Measurements from ENCODE around the gene NXPH1. TPM values are rescaled to one million over a fixed set of nuclear protein-coding genes. Genes with fewer than 3 reads are reported as not detected.

NXPH1 gene
- total and polyA plus RNA-seq, 3 experiments from 2014 or later: not detected

- Mint-ChIP-seq H3K4me1 (peaks cover 0 to 5% (median 4%) of the 10 kb centered on the region in 3 donors), H3K9me3 (peaks cover 0 to 2% (median 0%) of the 10 kb centered on the region in 5 donors), H3K36me3 (no peaks in the 10 kb centered on the region), H3K4me3 (no peak overlapping the region), H3K27ac (peak overlapping the region in 2 of 8 donors; percentile 16 to 68), H3K27me3 (peaks cover 7 to 46% of the 10 kb centered on the region in 2 donors)
- ChIA-PET CTCF (no interaction called here), POLR2A (no interaction called here)
- DNase-seq: no peak
- no peak overlapping the region for H3K27ac ChIP-seq (ENCODE audit: low read depth, low read length)
- H3K4me1 ChIP-seq (ENCODE audit: insufficient read depth, low read length): no peaks in the 10 kb centered on the region
- no peaks in the 10 kb centered on the region for H3K27me3 ChIP-seq (ENCODE audit: insufficient read depth, low read length, poor library complexity, severe bottlenecking)
- H3K36me3 ChIP-seq (ENCODE audit: insufficient read depth, low read length): no peaks in the 10 kb centered on the region
- no peak overlapping the region for H3K4me3 ChIP-seq (ENCODE audit: low read length)
- H3K9me3 ChIP-seq (ENCODE audit: low read length): no peaks in the 10 kb centered on the region
Observed at GRCh38 chr7:8391353-8392062, 41.9 kb upstream of the NXPH1 start.

- H3K4me1 Mint-ChIP-seq: peaks cover 0 to 4% (median 0%) of the 10 kb centered on the region in 3 donors
- H3K36me3 Mint-ChIP-seq: no peaks in the 10 kb centered on the region
- CTCF ChIA-PET: no interaction called here
Observed at GRCh38 chr7:8396294-8396693, 37.1 kb upstream of the NXPH1 start.

GRCh38 chr7:8408871-8409270, 24.5 kb upstream of the NXPH1 start:
- Histone ChIP-seq H3K27ac (ENCODE audit: low read depth, low read length) (no peak overlapping the region), H3K4me3 (ENCODE audit: low read length) (no peak overlapping the region), H3K27me3 (ENCODE audit: insufficient read depth, low read length, poor library complexity, severe bottlenecking) (no peaks in the 10 kb centered on the region), H3K9me3 (ENCODE audit: low read length) (no peaks in the 10 kb centered on the region), H3K36me3 (ENCODE audit: insufficient read depth, low read length) (no peaks in the 10 kb centered on the region), H3K4me1 (ENCODE audit: insufficient read depth, low read length) (no peaks in the 10 kb centered on the region)
- peaks cover 3 to 39% of the 10 kb centered on the region in 2 donors for H3K27me3 Mint-ChIP-seq
- DNase-seq: no peak
- H3K4me3 Mint-ChIP-seq: no peak overlapping the region
- H3K27ac Mint-ChIP-seq: no peak overlapping the region
- H3K9me3 Mint-ChIP-seq: no peaks in the 10 kb centered on the region
- CTCF ChIA-PET: no interaction called here
- no peaks in the 10 kb centered on the region for H3K4me1 Mint-ChIP-seq
- POLR2A ChIA-PET: no interaction called here
- no peaks in the 10 kb centered on the region for H3K36me3 Mint-ChIP-seq

More at GRCh38 chr7:8396294-8396693, 37.1 kb upstream of the NXPH1 start:
- peaks cover 0 to 3% (median 0%) of the 10 kb centered on the region in 5 donors for H3K9me3 Mint-ChIP-seq
- Histone ChIP-seq H3K9me3 (ENCODE audit: low read length) (no peaks in the 10 kb centered on the region), H3K4me3 (ENCODE audit: low read length) (no peak overlapping the region), H3K27me3 (ENCODE audit: insufficient read depth, low read length, poor library complexity, severe bottlenecking) (no peaks in the 10 kb centered on the region), H3K27ac (ENCODE audit: low read depth, low read length) (no peak overlapping the region), H3K4me1 (ENCODE audit: insufficient read depth, low read length) (no peaks in the 10 kb centered on the region), H3K36me3 (ENCODE audit: insufficient read depth, low read length) (no peaks in the 10 kb centered on the region)
- POLR2A ChIA-PET: no interaction called here
- no peak overlapping the region for H3K4me3 Mint-ChIP-seq
- no peak overlapping the region for H3K27ac Mint-ChIP-seq
- peaks cover 9 to 40% of the 10 kb centered on the region in 2 donors for H3K27me3 Mint-ChIP-seq
- no peak for DNase-seq

GRCh38 chr7:8411103-8411502, 22.3 kb upstream of the NXPH1 start:
- Mint-ChIP-seq H3K4me3 (no peak overlapping the region), H3K36me3 (no peaks in the 10 kb centered on the region), H3K27ac (no peak overlapping the region), H3K4me1 (no peaks in the 10 kb centered on the region), H3K27me3 (peaks cover 3 to 35% of the 10 kb centered on the region in 2 donors), H3K9me3 (no peaks in the 10 kb centered on the region)
- Histone ChIP-seq H3K27ac (ENCODE audit: low read depth, low read length) (no peak overlapping the region), H3K27me3 (ENCODE audit: insufficient read depth, low read length, poor library complexity, severe bottlenecking) (no peaks in the 10 kb centered on the region), H3K36me3 (ENCODE audit: insufficient read depth, low read length) (no peaks in the 10 kb centered on the region), H3K4me3 (ENCODE audit: low read length) (no peak overlapping the region), H3K4me1 (ENCODE audit: insufficient read depth, low read length) (no peaks in the 10 kb centered on the region), H3K9me3 (ENCODE audit: low read length) (no peaks in the 10 kb centered on the region)
- ChIA-PET POLR2A (no interaction called here), CTCF (no interaction called here)
- no peak for DNase-seq

- Histone ChIP-seq H3K4me1 (ENCODE audit: insufficient read depth, low read length) (no peaks in the 10 kb centered on the region), H3K27ac (ENCODE audit: low read depth, low read length) (no peak overlapping the region), H3K27me3 (ENCODE audit: insufficient read depth, low read length, poor library complexity, severe bottlenecking) (no peaks in the 10 kb centered on the region), H3K4me3 (ENCODE audit: low read length) (no peak overlapping the region), H3K9me3 (ENCODE audit: low read length) (no peaks in the 10 kb centered on the region), H3K36me3 (ENCODE audit: insufficient read depth, low read length) (no peaks in the 10 kb centered on the region)
- Mint-ChIP-seq H3K4me1 (no peaks in the 10 kb centered on the region), H3K27ac (no peak overlapping the region), H3K36me3 (no peaks in the 10 kb centered on the region), H3K27me3 (peaks cover 3 to 24% of the 10 kb centered on the region in 2 donors), H3K4me3 (no peak overlapping the region), H3K9me3 (no peaks in the 10 kb centered on the region)
- CTCF ChIA-PET: no interaction called here
- POLR2A ChIA-PET: no interaction called here
- DNase-seq: no peak
Observed at GRCh38 chr7:8413600-8413999, 19.8 kb upstream of the NXPH1 start.

GRCh38 chr7:8418629-8419245, 14.7 kb upstream of the NXPH1 start:
- Mint-ChIP-seq H3K27me3 (peaks cover 3 to 5% of the 10 kb centered on the region in 2 donors), H3K9me3 (no peaks in the 10 kb centered on the region), H3K27ac (no peak overlapping the region), H3K36me3 (no peaks in the 10 kb centered on the region), H3K4me1 (no peaks in the 10 kb centered on the region), H3K4me3 (no peak overlapping the region)
- Histone ChIP-seq H3K4me1 (ENCODE audit: insufficient read depth, low read length) (no peaks in the 10 kb centered on the region), H3K36me3 (ENCODE audit: insufficient read depth, low read length) (no peaks in the 10 kb centered on the region), H3K27ac (ENCODE audit: low read depth, low read length) (no peak overlapping the region), H3K9me3 (ENCODE audit: low read length) (no peaks in the 10 kb centered on the region), H3K27me3 (ENCODE audit: insufficient read depth, low read length, poor library complexity, severe bottlenecking) (no peaks in the 10 kb centered on the region), H3K4me3 (ENCODE audit: low read length) (no peak overlapping the region)
- DNase-seq: peak; percentile 19 to 53 (median 30)
- ChIA-PET POLR2A (no interaction called here), CTCF (interaction anchor here (1.3 kb wide), 1 partner anchor 14 kb away, joined by 5 read pairs; the partner anchor contains the start of gene NXPH1)

GRCh38 chr7:8422177-8422576, 11.2 kb upstream of the NXPH1 start:
- H3K4me3 Mint-ChIP-seq: no peak overlapping the region
- Histone ChIP-seq H3K4me3 (ENCODE audit: low read length) (no peak overlapping the region), H3K9me3 (ENCODE audit: low read length) (no peaks in the 10 kb centered on the region), H3K4me1 (ENCODE audit: insufficient read depth, low read length) (no peaks in the 10 kb centered on the region), H3K27me3 (ENCODE audit: insufficient read depth, low read length, poor library complexity, severe bottlenecking) (no peaks in the 10 kb centered on the region), H3K36me3 (ENCODE audit: insufficient read depth, low read length) (no peaks in the 10 kb centered on the region), H3K27ac (ENCODE audit: low read depth, low read length) (no peak overlapping the region)
- ChIA-PET POLR2A (no interaction called here), CTCF (no interaction called here)
- no peaks in the 10 kb centered on the region for H3K9me3 Mint-ChIP-seq
- no peak for DNase-seq
- H3K4me1 Mint-ChIP-seq: no peaks in the 10 kb centered on the region
- peaks cover 3 to 5% of the 10 kb centered on the region in 2 donors for H3K27me3 Mint-ChIP-seq
- no peaks in the 10 kb centered on the region for H3K36me3 Mint-ChIP-seq
- no peak overlapping the region for H3K27ac Mint-ChIP-seq

- H3K9me3 Mint-ChIP-seq: no peaks in the 10 kb centered on the region
- peaks cover 2 to 4% of the 10 kb centered on the region in 2 donors for H3K27me3 Mint-ChIP-seq
- Histone ChIP-seq H3K27me3 (ENCODE audit: insufficient read depth, low read length, poor library complexity, severe bottlenecking) (no peaks in the 10 kb centered on the region), H3K4me3 (ENCODE audit: low read length) (no peak overlapping the region), H3K4me1 (ENCODE audit: insufficient read depth, low read length) (no peaks in the 10 kb centered on the region), H3K27ac (ENCODE audit: low read depth, low read length) (no peak overlapping the region), H3K36me3 (ENCODE audit: insufficient read depth, low read length) (no peaks in the 10 kb centered on the region), H3K9me3 (ENCODE audit: low read length) (no peaks in the 10 kb centered on the region)
- H3K36me3 Mint-ChIP-seq: no peaks in the 10 kb centered on the region
- H3K4me1 Mint-ChIP-seq: no peaks in the 10 kb centered on the region
- CTCF ChIA-PET: no interaction called here
- POLR2A ChIA-PET: no interaction called here
- H3K4me3 Mint-ChIP-seq: no peak overlapping the region
- no peak overlapping the region for H3K27ac Mint-ChIP-seq
- no peak for DNase-seq
Observed at GRCh38 chr7:8423057-8423456, 10.4 kb upstream of the NXPH1 start.
